B cell (primary cell): ENCODE data around the gene SCFD1. TPM values are rescaled to one million over a fixed set of nuclear protein-coding genes. Genes with fewer than 3 reads are reported as not detected.
A peak's percentile ranks its signal among the peaks of the same experiment; 100 is the strongest.

Source experiments
- ATAC-seq: fragments of 200-7000 bp; cut with Tn5 transposase; one replicate; pipeline ENCODE4 v1.10.0; 2021; ENCODE audit warnings: low read depth, mild to moderate bottlenecking, moderate number of reproducible peaks, moderate library complexity
- CTCF ChIA-PET: fragments of 350-600 bp; sonication (Branson Sonifier 250); formaldehyde crosslinking; loops from one replicate; lab custom pipeline; 2021; ENCODE audit warnings: antibody characterized with exemption, inconsistent platforms; lab: Charles Lee
- POLR2A ChIA-PET: fragments of 350-600 bp; sonication (Branson Sonifier 250); formaldehyde crosslinking; loops from one replicate; lab custom pipeline; 2021; ENCODE audit warnings: antibody characterized with exemption; lab: Charles Lee
- DNase-seq: peaks from one replicate; pipeline ENCODE4 v3.0.0; 2013
- H2AFZ ChIP-seq: 2 replicates; pipeline ENCODE4 v1.6.1; 2012; ENCODE audit warnings: mild to moderate bottlenecking, low read depth, low read length; ENCODE audit not compliant: insufficient read depth, poor library complexity, severe bottlenecking
- H3K27ac ChIP-seq, 2 donors: 1 replicate in 1 of 2; 2 replicates in 1 of 2; pipeline ENCODE4 v1.5.1; 2012 to 2013; ENCODE audit warnings: low read length in 2 of 2, mild to moderate bottlenecking in 2 of 2, moderate library complexity in 1 of 2
- H3K27me3 ChIP-seq, 4 experiments: fragments of 200-600 bp in 1 of 4; sonication (generic) in 1 of 4; replicated peaks in 1 of 4; 1 replicate in 2 of 4; 2 replicates in 2 of 4; pipeline versions ENCODE4 v1.6.1 to v1.7.0; 2013 to 2016; ENCODE audit warnings: low read length in 3 of 4, mild to moderate bottlenecking in 2 of 4, mixed read lengths in 1 of 4, moderate library complexity in 1 of 4; ENCODE audit not compliant: insufficient read depth in 4 of 4, control insufficient read depth in 3 of 4; ENCODE audit errors: control extremely low read depth in 1 of 4
- H3K36me3 ChIP-seq, 2 experiments: replicated peaks in 1 of 2; 1 replicate in 1 of 2; 2 replicates in 1 of 2; pipeline versions ENCODE4 v1.6.1 to v1.7.1; 2013; ENCODE audit warnings: low read length in 1 of 2; ENCODE audit not compliant: insufficient read depth in 2 of 2, control insufficient read depth in 1 of 2; ENCODE audit errors: control extremely low read depth in 1 of 2, extremely low read depth in 1 of 2
- H3K4me1 ChIP-seq, 2 donors: fragments of 200-600 bp in 1 of 2; sonication (generic) in 1 of 2; 1 replicate in 1 of 2; 2 replicates in 1 of 2; pipeline versions ENCODE4 v1.5.1 to v1.6.1; 2013 to 2017; ENCODE audit warnings: low read length in 2 of 2; ENCODE audit not compliant: control insufficient read depth in 2 of 2, insufficient read depth in 2 of 2
- H3K4me2 ChIP-seq: replicated peaks from 2 replicates; pipeline ENCODE3; 2012; ENCODE audit warnings: mild to moderate bottlenecking, low read depth, low read length; ENCODE audit not compliant: poor library complexity, severe bottlenecking
- H3K4me3 ChIP-seq, 5 experiments: fragments of 200-600 bp in 1 of 5; sonication (generic) in 1 of 5; 1 replicate in 3 of 5; 2 replicates in 2 of 5; pipeline versions ENCODE4 v1.5.1 to v1.7.0; 2011 to 2016; ENCODE audit warnings: low read length in 4 of 5, mild to moderate bottlenecking in 4 of 5, low read depth in 2 of 5, control low read depth in 1 of 5, moderate library complexity in 1 of 5; ENCODE audit not compliant: insufficient read depth in 1 of 5; ENCODE audit errors: control extremely low read depth in 1 of 5, extremely low read depth in 1 of 5
- H3K79me2 ChIP-seq: fragments of 200-600 bp; sonication (generic); one replicate; pipeline ENCODE4 v1.6.0; 2016; ENCODE audit warnings: low read length; ENCODE audit not compliant: control insufficient read depth, insufficient read depth
- H3K9ac ChIP-seq: fragments of 200-600 bp; sonication (generic); 2 replicates; pipeline ENCODE4 v1.6.1; 2017; ENCODE audit warnings: mild to moderate bottlenecking, low read length, moderate library complexity
- H3K9me3 ChIP-seq, 3 donors: one replicate each; pipeline versions ENCODE4 v1.6.1 to v1.7.1; 2013; ENCODE audit warnings: low read length in 2 of 3; ENCODE audit not compliant: control insufficient read depth in 2 of 3, insufficient read depth in 1 of 3; ENCODE audit errors: control extremely low read depth in 1 of 3
- H4K20me1 ChIP-seq: 2 replicates; pipeline ENCODE4 v1.6.0; 2012; ENCODE audit warnings: mild to moderate bottlenecking, low read length; ENCODE audit not compliant: insufficient read depth, control insufficient read depth, poor library complexity, severe bottlenecking
- H3K27ac Mint-ChIP-seq: one replicate; pipeline ENCODE4 v1.8.0; 2021; ENCODE audit warnings: mixed read lengths
- H3K27me3 Mint-ChIP-seq: one replicate; pipeline ENCODE4 v1.8.0; 2021; ENCODE audit warnings: mixed read lengths
- H3K4me1 Mint-ChIP-seq: one replicate; pipeline ENCODE4 v1.8.0; 2021; ENCODE audit warnings: mixed read lengths
- H3K4me3 Mint-ChIP-seq: one replicate; pipeline ENCODE4 v1.8.0; 2021; ENCODE audit warnings: mixed read lengths
- H3K9me3 Mint-ChIP-seq: one replicate; pipeline ENCODE4 v1.8.0; 2022; ENCODE audit warnings: mixed read lengths; ENCODE audit not compliant: insufficient read depth
- EZH2 ChIP-seq: IDR thresholded peaks from 2 replicates; pipeline ENCODE4 v1.6.1; 2012; ENCODE audit warnings: borderline replicate concordance, low read depth, mild to moderate bottlenecking, moderate library complexity, low read length; ENCODE audit not compliant: insufficient read depth, poor library complexity, severe bottlenecking
- WGBS: methylation state at CpG from one replicate; pipeline ENCODE4 v1.1.5; 2013; ENCODE audit warnings: missing lambda C conversion rate; ENCODE audit not compliant: insufficient coverage; 5-methylcytosine and 5-hydroxymethylcytosine counted together
- intact Hi-C: fragments of 100-400 bp; cut with micrococcal nuclease; formaldehyde crosslinking; loops from one replicate; pipeline ENCODE4 v1.10.0; 2022
- polyA plus RNA-seq: library from polyadenylated mRNA; depleted of rRNA; stranded (reverse); fragments of >200 nt; gene quantifications from 2 replicates; pipeline ENCODE4 v1.2.3, GENCODE V29; 2012
- total RNA-seq, 2 donors: library from RNA; stranded (reverse); fragments of 120-200 nt in 1 of 2; gene quantifications; 1 replicate in 1 of 2; 2 replicates in 1 of 2; pipeline versions ENCODE4 v1.2.3 to v1.2.4, GENCODE V29; 2013 to 2022
- TF ChIP-seq, protein P1 (sequence below): fragments of 200-600 bp; IDR thresholded peaks from one replicate; pipeline ENCODE4 v1.8.0; 2022; ENCODE audit warnings: antibody characterized with exemption, mild to moderate bottlenecking

SCFD1 gene
- total and polyA plus RNA-seq, 2 donors (not counting 1 experiment from before 2014, with no cell fraction given): 23.1 to 73.0 TPM

DNA sequence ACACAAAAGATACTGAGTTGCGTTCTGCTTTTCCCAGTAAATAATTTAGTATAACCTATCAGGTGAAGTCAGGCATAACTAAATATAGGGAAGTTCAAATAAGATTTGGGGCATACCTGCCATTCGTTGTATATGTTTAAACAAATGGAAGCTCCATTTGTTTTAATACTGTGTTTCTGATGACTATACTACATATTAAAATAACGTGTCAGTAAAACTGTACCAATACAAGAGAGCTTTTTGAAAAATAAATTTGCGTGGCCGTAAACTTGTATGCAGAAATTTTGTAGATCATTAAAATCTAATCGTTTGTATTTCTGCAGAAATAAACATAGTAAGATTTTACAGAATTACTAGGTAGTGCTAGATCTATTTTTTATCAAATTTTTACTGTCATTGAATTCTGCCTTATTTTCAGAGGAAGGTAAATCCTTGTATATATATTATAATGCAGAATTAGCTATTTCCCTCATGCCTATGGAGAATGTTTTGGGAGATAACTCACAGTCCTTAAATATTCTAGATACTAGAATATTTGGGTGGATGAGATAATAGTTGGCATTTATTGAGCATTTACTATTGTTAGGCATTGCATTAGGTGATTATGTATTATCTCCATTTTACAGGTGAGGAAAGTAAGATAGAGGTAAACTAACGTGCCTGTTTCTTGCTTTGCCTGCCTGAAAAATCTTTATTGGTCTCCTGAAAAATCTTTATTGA, 1.5 kb downstream of the SCFD1 start:
- Histone ChIP-seq H3K9me3 (no peaks in the 10 kb centered on the region), H3K27ac (no peak overlapping the region), H2AFZ (no peak overlapping the region), H3K27me3 (no peaks in the 10 kb centered on the region), H3K4me3 (peak overlapping the region in 1 of 5 experiments; percentile 88), H3K9ac (peak overlapping the region; percentile 91), H3K36me3 (no peaks in the 10 kb centered on the region), H3K4me1 (peaks cover 14 to 28% of the 10 kb centered on the region in 2 donors), H4K20me1 (peaks cover 22% of the 10 kb centered on the region), H3K79me2 (peaks cover 73% of the 10 kb centered on the region), H3K4me2 (peak overlapping the region; percentile 79)
- intact Hi-C loops: loop anchor here (2.0 to 5.0 kb wide), 3 partner anchors 583 to 1454 kb away; partner anchors contain the start of genes ARHGAP5, HEATR5A and HECTD1
- CTCF ChIA-PET: interaction anchor here (0.6 kb wide), 1 partner anchor 272 kb away, joined by 3 read pairs; no protein-coding TSS in a partner anchor
- Mint-ChIP-seq H3K4me3 (peak overlapping the region; percentile 98), H3K4me1 (peaks cover 54% of the 10 kb centered on the region), H3K27me3 (no peaks in the 10 kb centered on the region), H3K9me3 (no peaks in the 10 kb centered on the region), H3K27ac (no peak overlapping the region)
- TF ChIP-seq EZH2: no peak
- TF ChIP-seq, protein P1, sequence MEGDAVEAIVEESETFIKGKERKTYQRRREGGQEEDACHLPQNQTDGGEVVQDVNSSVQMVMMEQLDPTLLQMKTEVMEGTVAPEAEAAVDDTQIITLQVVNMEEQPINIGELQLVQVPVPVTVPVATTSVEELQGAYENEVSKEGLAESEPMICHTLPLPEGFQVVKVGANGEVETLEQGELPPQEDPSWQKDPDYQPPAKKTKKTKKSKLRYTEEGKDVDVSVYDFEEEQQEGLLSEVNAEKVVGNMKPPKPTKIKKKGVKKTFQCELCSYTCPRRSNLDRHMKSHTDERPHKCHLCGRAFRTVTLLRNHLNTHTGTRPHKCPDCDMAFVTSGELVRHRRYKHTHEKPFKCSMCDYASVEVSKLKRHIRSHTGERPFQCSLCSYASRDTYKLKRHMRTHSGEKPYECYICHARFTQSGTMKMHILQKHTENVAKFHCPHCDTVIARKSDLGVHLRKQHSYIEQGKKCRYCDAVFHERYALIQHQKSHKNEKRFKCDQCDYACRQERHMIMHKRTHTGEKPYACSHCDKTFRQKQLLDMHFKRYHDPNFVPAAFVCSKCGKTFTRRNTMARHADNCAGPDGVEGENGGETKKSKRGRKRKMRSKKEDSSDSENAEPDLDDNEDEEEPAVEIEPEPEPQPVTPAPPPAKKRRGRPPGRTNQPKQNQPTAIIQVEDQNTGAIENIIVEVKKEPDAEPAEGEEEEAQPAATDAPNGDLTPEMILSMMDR: no peak
- no CpG with 5 or more reads among the region's 7 CpGs for WGBS
- DNase-seq (no peak), ATAC-seq (no peak)
- POLR2A ChIA-PET: interaction anchor here (0.7 to 0.9 kb wide), 2 partner anchors 9 to 492 kb away, joined by 3 to 12 read pairs; no protein-coding TSS in a partner anchor

DNA sequence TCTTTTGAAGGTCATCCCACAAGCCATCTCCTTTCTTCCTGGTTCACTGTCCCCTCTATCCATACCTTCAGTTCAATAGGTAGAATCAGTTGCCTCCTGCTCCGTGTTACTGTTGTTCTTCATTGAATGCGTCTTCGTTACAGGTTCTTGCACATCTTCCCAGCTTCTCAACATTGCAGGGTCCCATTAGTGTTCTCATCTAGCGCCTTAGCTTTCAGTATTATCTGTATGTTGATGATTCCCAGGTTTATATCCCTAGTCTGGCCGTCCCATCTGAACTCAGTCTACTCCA, 2.0 kb downstream of the SCFD1 start:
- Mint-ChIP-seq H3K27me3 (no peaks in the 10 kb centered on the region), H3K9me3 (no peaks in the 10 kb centered on the region), H3K27ac (peak overlapping the region; percentile 33), H3K4me1 (peaks cover 54% of the 10 kb centered on the region), H3K4me3 (peak overlapping the region; percentile 62)
- Histone ChIP-seq H3K4me2 (peak overlapping the region; percentile 79), H3K79me2 (peaks cover 77% of the 10 kb centered on the region), H2AFZ (no peak overlapping the region), H4K20me1 (peaks cover 22% of the 10 kb centered on the region), H3K27me3 (no peaks in the 10 kb centered on the region), H3K9me3 (no peaks in the 10 kb centered on the region), H3K4me1 (peaks cover 14 to 28% of the 10 kb centered on the region in 2 donors), H3K9ac (no peak overlapping the region), H3K4me3 (no peak overlapping the region), H3K36me3 (no peaks in the 10 kb centered on the region), H3K27ac (no peak overlapping the region)
- 98% methylated on average over 5 of the region's 5 CpGs for WGBS
- peak; percentile 8 for DNase-seq
- CTCF ChIA-PET: no interaction called here
- intact Hi-C loops: loop anchor here (5.0 kb wide), 2 partner anchors 798 to 1453 kb away; partner anchors contain the start of genes ARHGAP5 and HEATR5A
- POLR2A ChIA-PET: interaction anchor here (0.7 to 0.9 kb wide), 2 partner anchors 8 to 492 kb away, joined by 3 to 12 read pairs; no protein-coding TSS in a partner anchor
- TF ChIP-seq, protein P1: no peak
- TF ChIP-seq EZH2: no peak
- no peak for ATAC-seq
